ENCODE data around the gene GNAZ.

GRCh38 chr22:23109079-23109347, 38.7 kb downstream of the GNAZ start:
- TF ChIP-seq CTCF (conservative IDR thresholded peaks at IDR 0.05): no peak
- TF ChIP-seq EZH2 (IDR thresholded peaks at IDR 0.05; ENCODE audit: low read depth): no peak
